D721Med (cell line): ENCODE data around the gene GCC2.

Experiments used
- DNase-seq: peaks from one replicate; pipeline ENCODE4 v3.0.0; 2011; ENCODE audit warnings: low spot score; ENCODE audit not compliant: insufficient read length
- FAIRE-seq: peaks from 2 replicates; lab custom pipeline; 2011; peaks lifted over from hg19 to GRCh38; lab: Jason Lieb, UNC
- CTCF ChIP-seq: IDR thresholded peaks from 2 replicates; pipeline ENCODE4 v1.5.1; 2012; ENCODE audit warnings: mild to moderate bottlenecking, control low read depth; ENCODE audit not compliant: insufficient read depth; ENCODE audit errors: missing control alignments

Gene GCC2

GRCh38 chr2:108455571-108455970 is 6.6 kb downstream of the GCC2 start:
- DNase-seq: no peak
- TF ChIP-seq CTCF: no peak

DNA sequence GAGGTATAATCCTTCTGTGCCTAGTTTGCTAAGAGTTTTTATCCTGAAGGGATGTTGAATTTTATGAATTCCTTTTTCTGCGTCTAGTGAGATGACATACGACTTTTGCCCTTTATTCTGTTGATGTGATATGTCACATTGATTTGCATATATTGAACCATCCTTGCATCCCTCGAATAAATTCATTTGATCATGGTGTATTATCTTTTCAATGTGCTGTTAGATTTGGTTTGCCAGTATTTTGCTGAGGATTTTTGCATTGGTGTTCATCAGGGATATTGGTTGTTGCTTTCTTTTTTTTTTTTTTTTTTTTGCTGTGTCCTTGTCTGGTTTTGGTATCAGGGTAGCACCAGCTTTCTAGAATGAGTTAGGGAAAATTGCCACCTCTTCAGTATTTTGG is 9.1 kb downstream of the GCC2 start:
- no peak for TF ChIP-seq CTCF
- DNase-seq (no peak), FAIRE-seq (no peak)

More at GRCh38 chr2:108455571-108455970, 6.6 kb downstream of the GCC2 start:
- no peak for FAIRE-seq

- DNase-seq (no peak), FAIRE-seq (no peak)
- no peak for TF ChIP-seq CTCF
These were observed 10.4 kb downstream of the GCC2 start for GRCh38 chr2:108459441-108459840.

- no peak for FAIRE-seq
- no peak for TF ChIP-seq CTCF
- DNase-seq: no peak
These were observed 11.5 kb downstream of the GCC2 start for GRCh38 chr2:108460345-108461037.

GRCh38 chr2:108477099-108477498 is 28.1 kb downstream of the GCC2 start:
- FAIRE-seq: no peak
- no peak for DNase-seq
- TF ChIP-seq CTCF: no peak

- FAIRE-seq: no peak
These were observed 36.2 kb downstream of the GCC2 start for GRCh38 chr2:108485253-108485652.

More at GRCh38 chr2:108485253-108485652, 36.2 kb downstream of the GCC2 start:
- no peak for DNase-seq
- TF ChIP-seq CTCF: no peak
